Stimulated activated memory B cell treated with anti-CD40 and anti-IgM and Interleukin-4, amounts not matched to agents 10 μg/mL and 1 μg/mL and 100 μg/mL, for 72 hours (primary cell): ENCODE results near the gene THSD7B.
A peak's percentile ranks its signal among the peaks of the same experiment; 100 is the strongest.
"Not testable (repeated sequence)": the region's sequence is repeated elsewhere in the genome, so short reads cannot be mapped to it uniquely, and the experiment has no call there.

Experiments
- ATAC-seq: fragments of 150-1000 bp; cut with Tn5 transposase; 2 replicates; pipeline ENCODE4 v1.10.0; 2021
- H3K27ac Mint-ChIP-seq: one replicate; pipeline ENCODE4 v1.8.0; 2022; ENCODE audit warnings: mild to moderate bottlenecking, mixed read lengths
- H3K27me3 Mint-ChIP-seq: one replicate; pipeline ENCODE4 v1.8.0; 2022; ENCODE audit warnings: mixed read lengths
- H3K36me3 Mint-ChIP-seq: one replicate; pipeline ENCODE4 v1.8.0; 2022; ENCODE audit warnings: mixed read lengths
- H3K4me1 Mint-ChIP-seq: one replicate; pipeline ENCODE4 v1.8.0; 2022; ENCODE audit warnings: mixed read lengths
- H3K4me3 Mint-ChIP-seq: one replicate; pipeline ENCODE4 v1.8.0; 2022; ENCODE audit warnings: mild to moderate bottlenecking, moderate library complexity, mixed read lengths
- H3K9me3 Mint-ChIP-seq: one replicate; pipeline ENCODE4 v1.8.0; 2022; ENCODE audit warnings: mixed read lengths

Gene THSD7B

GRCh38 chr2:136765256-136766072, at the start of gene THSD7B:
THSD7B (plus strand) TSS chr2:136765545; CDS start chr2:136882179, 116,634 bp downstream.
- Mint-ChIP-seq H3K36me3 (no peaks in the 10 kb centered on the region), H3K27ac (no peak within 1 kb of the TSS), H3K4me3 (peak within 1 kb of the TSS; percentile 68), H3K4me1 (peaks cover 11% of the 10 kb centered on the region), H3K9me3 (no peaks in the 10 kb centered on the region), H3K27me3 (peaks cover 69% of the 10 kb centered on the region)
- ATAC-seq, result no peak

- Mint-ChIP-seq H3K4me3 (no peak overlapping the region), H3K36me3 (no peaks in the 10 kb centered on the region), H3K27me3 (no peaks in the 10 kb centered on the region), H3K27ac (no peak overlapping the region), H3K9me3 (peaks cover 2% of the 10 kb centered on the region), H3K4me1 (no peaks in the 10 kb centered on the region)
- no peak for ATAC-seq
Measured at GRCh38 chr2:136718273-136718672, 47.1 kb upstream of the THSD7B start.

GRCh38 chr2:136727973-136728699, 37.2 kb upstream of the THSD7B start:
- peaks cover 5% of the 10 kb centered on the region for H3K27me3 Mint-ChIP-seq
- H3K9me3 Mint-ChIP-seq, result peaks cover 7% of the 10 kb centered on the region
- ATAC-seq, result peak; percentile 39
- no peaks in the 10 kb centered on the region for H3K36me3 Mint-ChIP-seq
- H3K27ac Mint-ChIP-seq, result no peak overlapping the region
- H3K4me3 Mint-ChIP-seq, result no peak overlapping the region
- H3K4me1 Mint-ChIP-seq, result no peaks in the 10 kb centered on the region

- Mint-ChIP-seq H3K27ac (no peak overlapping the region), H3K36me3 (no peaks in the 10 kb centered on the region), H3K4me1 (no peaks in the 10 kb centered on the region), H3K4me3 (no peak overlapping the region), H3K27me3 (peaks cover 18% of the 10 kb centered on the region), H3K9me3 (peaks cover 5% of the 10 kb centered on the region)
- no peak for ATAC-seq
Measured at GRCh38 chr2:136736236-136736635, 29.1 kb upstream of the THSD7B start.

GRCh38 chr2:136738044-136738443, 27.3 kb upstream of the THSD7B start:
- Mint-ChIP-seq H3K4me3 (no peak overlapping the region), H3K27ac (no peak overlapping the region), H3K27me3 (peaks cover 16% of the 10 kb centered on the region), H3K36me3 (no peaks in the 10 kb centered on the region), H3K9me3 (peaks cover 2% of the 10 kb centered on the region), H3K4me1 (no peaks in the 10 kb centered on the region)
- ATAC-seq, result no peak

GRCh38 chr2:136741471-136741870, 23.9 kb upstream of the THSD7B start:
- H3K9me3 Mint-ChIP-seq, result no peaks in the 10 kb centered on the region
- peaks cover 11% of the 10 kb centered on the region for H3K27me3 Mint-ChIP-seq
- H3K4me3 Mint-ChIP-seq, result no peak overlapping the region
- H3K36me3 Mint-ChIP-seq, result no peaks in the 10 kb centered on the region
- no peak for ATAC-seq
- H3K4me1 Mint-ChIP-seq, result no peaks in the 10 kb centered on the region
- no peak overlapping the region for H3K27ac Mint-ChIP-seq

- H3K27ac Mint-ChIP-seq, result no peak overlapping the region
- no peak overlapping the region for H3K4me3 Mint-ChIP-seq
- ATAC-seq, result no peak
- H3K36me3 Mint-ChIP-seq, result no peaks in the 10 kb centered on the region
- no peaks in the 10 kb centered on the region for H3K27me3 Mint-ChIP-seq
- no peaks in the 10 kb centered on the region for H3K9me3 Mint-ChIP-seq
- H3K4me1 Mint-ChIP-seq, result no peaks in the 10 kb centered on the region
Measured at GRCh38 chr2:136750065-136750464, 15.3 kb upstream of the THSD7B start.

GRCh38 chr2:136751406-136751805, 13.9 kb upstream of the THSD7B start:
- Mint-ChIP-seq H3K27me3 (peaks cover 9% of the 10 kb centered on the region), H3K4me3 (no peak overlapping the region), H3K4me1 (no peaks in the 10 kb centered on the region), H3K36me3 (no peaks in the 10 kb centered on the region), H3K9me3 (no peaks in the 10 kb centered on the region), H3K27ac (no peak overlapping the region)
- ATAC-seq, result no peak

GRCh38 chr2:136758504-136758903, 6.8 kb upstream of the THSD7B start:
- peaks cover 49% of the 10 kb centered on the region for H3K27me3 Mint-ChIP-seq
- H3K4me1 Mint-ChIP-seq, H3K9me3 Mint-ChIP-seq, ATAC-seq, H3K36me3 Mint-ChIP-seq, H3K4me3 Mint-ChIP-seq, H3K27ac Mint-ChIP-seq: not testable (repeated sequence)

- H3K4me3 Mint-ChIP-seq, result peak overlapping the region; percentile 55
- no peak overlapping the region for H3K27ac Mint-ChIP-seq
- no peaks in the 10 kb centered on the region for H3K9me3 Mint-ChIP-seq
- ATAC-seq, result no peak
- H3K4me1 Mint-ChIP-seq, result peaks cover 11% of the 10 kb centered on the region
- H3K27me3 Mint-ChIP-seq, result peaks cover 69% of the 10 kb centered on the region
- H3K36me3 Mint-ChIP-seq, result no peaks in the 10 kb centered on the region
Measured at GRCh38 chr2:136764452-136765255, 691 bp upstream of the THSD7B start.

GRCh38 chr2:136766073-136766404, 694 bp downstream of the THSD7B start:
- Mint-ChIP-seq H3K27me3 (peaks cover 66% of the 10 kb centered on the region), H3K4me3 (no peak overlapping the region), H3K27ac (no peak overlapping the region), H3K4me1 (peaks cover 11% of the 10 kb centered on the region), H3K9me3 (no peaks in the 10 kb centered on the region), H3K36me3 (no peaks in the 10 kb centered on the region)
- no peak for ATAC-seq

- H3K27me3 Mint-ChIP-seq, result peaks cover 66% of the 10 kb centered on the region
- ATAC-seq, result no peak
- H3K4me1 Mint-ChIP-seq, result peaks cover 11% of the 10 kb centered on the region
- no peak overlapping the region for H3K27ac Mint-ChIP-seq
- no peak overlapping the region for H3K4me3 Mint-ChIP-seq
- H3K9me3 Mint-ChIP-seq, result no peaks in the 10 kb centered on the region
- no peaks in the 10 kb centered on the region for H3K36me3 Mint-ChIP-seq
Measured at GRCh38 chr2:136767030-136767429, 1.7 kb downstream of the THSD7B start.

GRCh38 chr2:136769871-136770270, 4.5 kb downstream of the THSD7B start:
- Mint-ChIP-seq H3K4me3 (no peak overlapping the region), H3K36me3 (no peaks in the 10 kb centered on the region), H3K4me1 (peaks cover 4% of the 10 kb centered on the region), H3K9me3 (no peaks in the 10 kb centered on the region), H3K27ac (no peak overlapping the region), H3K27me3 (peaks cover 38% of the 10 kb centered on the region)
- no peak for ATAC-seq

- Mint-ChIP-seq H3K27ac (no peak overlapping the region), H3K4me3 (no peak overlapping the region), H3K27me3 (peaks cover 33% of the 10 kb centered on the region), H3K36me3 (no peaks in the 10 kb centered on the region), H3K9me3 (no peaks in the 10 kb centered on the region), H3K4me1 (no peaks in the 10 kb centered on the region)
- no peak for ATAC-seq
Measured at GRCh38 chr2:136770384-136770783, 5.0 kb downstream of the THSD7B start.

- no peaks in the 10 kb centered on the region for H3K36me3 Mint-ChIP-seq
- no peaks in the 10 kb centered on the region for H3K4me1 Mint-ChIP-seq
- no peak overlapping the region for H3K27ac Mint-ChIP-seq
- H3K27me3 Mint-ChIP-seq, result no peaks in the 10 kb centered on the region
- ATAC-seq, result no peak
- peaks cover 2% of the 10 kb centered on the region for H3K9me3 Mint-ChIP-seq
- no peak overlapping the region for H3K4me3 Mint-ChIP-seq
Measured at GRCh38 chr2:136777391-136777790, 12.0 kb downstream of the THSD7B start.
